Measurements from ENCODE around the gene STIL. TPM values are rescaled to one million over a fixed set of nuclear protein-coding genes. Genes with fewer than 3 reads are reported as not detected.
"Not testable (repeated sequence)": the region's sequence is repeated elsewhere in the genome, so short reads cannot be mapped to it uniquely, and the experiment has no call there.

The STIL gene
- total RNA-seq, 1 donor from 2014 or later = 5.4 TPM

GRCh38 chr1:47298025-47298699 is 15.8 kb downstream of the STIL start:
- Mint-ChIP-seq H3K27me3 (ENCODE audit: unreplicated experiment) (no peaks in the 10 kb centered on the region), H3K4me3 (ENCODE audit: unreplicated experiment) (no peak overlapping the region), H3K27ac (ENCODE audit: unreplicated experiment) (no peak overlapping the region), H3K4me1 (ENCODE audit: low read depth, unreplicated experiment) (no peaks in the 10 kb centered on the region), H3K36me3 (ENCODE audit: unreplicated experiment) (no peaks in the 10 kb centered on the region), H3K9me3 (ENCODE audit: unreplicated experiment) (no peaks in the 10 kb centered on the region)
- DNase-seq = no peak
- TF ChIP-seq CTCF (IDR thresholded peaks at IDR 0.05; ENCODE audit: partially characterized antibody, unreplicated experiment) = no peak

GRCh38 chr1:47295579-47295978 is 18.4 kb downstream of the STIL start:
- Mint-ChIP-seq H3K36me3 (ENCODE audit: unreplicated experiment) (no peaks in the 10 kb centered on the region), H3K4me1 (ENCODE audit: low read depth, unreplicated experiment) (no peaks in the 10 kb centered on the region)

GRCh38 chr1:47294863-47295262 is 19.1 kb downstream of the STIL start:
- not testable (repeated sequence) for H3K4me1 Mint-ChIP-seq (ENCODE audit: low read depth, unreplicated experiment); H3K27me3 Mint-ChIP-seq (ENCODE audit: unreplicated experiment); DNase-seq; H3K4me3 Mint-ChIP-seq (ENCODE audit: unreplicated experiment); H3K36me3 Mint-ChIP-seq (ENCODE audit: unreplicated experiment); H3K27ac Mint-ChIP-seq (ENCODE audit: unreplicated experiment); H3K9me3 Mint-ChIP-seq (ENCODE audit: unreplicated experiment)

More at GRCh38 chr1:47295579-47295978, 18.4 kb downstream of the STIL start:
- H3K27me3 Mint-ChIP-seq (ENCODE audit: unreplicated experiment) = no peaks in the 10 kb centered on the region
- TF ChIP-seq CTCF (IDR thresholded peaks at IDR 0.05; ENCODE audit: partially characterized antibody, unreplicated experiment) = no peak
- DNase-seq = no peak
- H3K27ac Mint-ChIP-seq (ENCODE audit: unreplicated experiment) = no peak overlapping the region
- no peaks in the 10 kb centered on the region for H3K9me3 Mint-ChIP-seq (ENCODE audit: unreplicated experiment)
- no peak overlapping the region for H3K4me3 Mint-ChIP-seq (ENCODE audit: unreplicated experiment)

GRCh38 chr1:47288116-47288515 is 25.8 kb downstream of the STIL start:
- not testable (repeated sequence) for H3K4me1 Mint-ChIP-seq (ENCODE audit: low read depth, unreplicated experiment); H3K4me3 Mint-ChIP-seq (ENCODE audit: unreplicated experiment); H3K27ac Mint-ChIP-seq (ENCODE audit: unreplicated experiment); H3K9me3 Mint-ChIP-seq (ENCODE audit: unreplicated experiment); H3K27me3 Mint-ChIP-seq (ENCODE audit: unreplicated experiment); H3K36me3 Mint-ChIP-seq (ENCODE audit: unreplicated experiment); DNase-seq

GRCh38 chr1:47280142-47280541 is 33.8 kb downstream of the STIL start:
- Mint-ChIP-seq H3K27me3 (ENCODE audit: unreplicated experiment) (no peaks in the 10 kb centered on the region), H3K27ac (ENCODE audit: unreplicated experiment) (no peak overlapping the region), H3K4me3 (ENCODE audit: unreplicated experiment) (no peak overlapping the region), H3K36me3 (ENCODE audit: unreplicated experiment) (no peaks in the 10 kb centered on the region), H3K4me1 (ENCODE audit: low read depth, unreplicated experiment) (peaks cover 3% of the 10 kb centered on the region), H3K9me3 (ENCODE audit: unreplicated experiment) (no peaks in the 10 kb centered on the region)
- TF ChIP-seq CTCF (IDR thresholded peaks at IDR 0.05; ENCODE audit: partially characterized antibody, unreplicated experiment) = no peak
- DNase-seq = no peak

- Mint-ChIP-seq H3K4me1 (ENCODE audit: low read depth, unreplicated experiment) (no peaks in the 10 kb centered on the region), H3K4me3 (ENCODE audit: unreplicated experiment) (no peak overlapping the region), H3K27me3 (ENCODE audit: unreplicated experiment) (no peaks in the 10 kb centered on the region), H3K9me3 (ENCODE audit: unreplicated experiment) (no peaks in the 10 kb centered on the region), H3K27ac (ENCODE audit: unreplicated experiment) (no peak overlapping the region), H3K36me3 (ENCODE audit: unreplicated experiment) (no peaks in the 10 kb centered on the region)
- no peak for TF ChIP-seq CTCF (IDR thresholded peaks at IDR 0.05; ENCODE audit: partially characterized antibody, unreplicated experiment)
- no peak for DNase-seq
Measured at GRCh38 chr1:47276850-47277249, 37.1 kb downstream of the STIL start.

- H3K9me3 Mint-ChIP-seq (ENCODE audit: unreplicated experiment); H3K4me1 Mint-ChIP-seq (ENCODE audit: low read depth, unreplicated experiment); H3K27me3 Mint-ChIP-seq (ENCODE audit: unreplicated experiment); H3K4me3 Mint-ChIP-seq (ENCODE audit: unreplicated experiment); H3K27ac Mint-ChIP-seq (ENCODE audit: unreplicated experiment); DNase-seq; H3K36me3 Mint-ChIP-seq (ENCODE audit: unreplicated experiment): not testable (repeated sequence)
Measured at GRCh38 chr1:47275811-47276210, 38.1 kb downstream of the STIL start.

GRCh38 chr1:47265529-47265928 is 48.4 kb downstream of the STIL start:
- not testable (repeated sequence) for H3K4me1 Mint-ChIP-seq (ENCODE audit: low read depth, unreplicated experiment); H3K27ac Mint-ChIP-seq (ENCODE audit: unreplicated experiment); H3K36me3 Mint-ChIP-seq (ENCODE audit: unreplicated experiment); H3K4me3 Mint-ChIP-seq (ENCODE audit: unreplicated experiment); H3K9me3 Mint-ChIP-seq (ENCODE audit: unreplicated experiment); DNase-seq; H3K27me3 Mint-ChIP-seq (ENCODE audit: unreplicated experiment)

All from glutamatergic neuron (in vitro differentiated cells).